Measurements from ENCODE around the gene MGAT5. TPM values are rescaled to one million over a fixed set of nuclear protein-coding genes. Genes with fewer than 3 reads are reported as not detected.

The MGAT5 gene
- total RNA-seq, 1 experiment from 2014 or later = 22.1 TPM

DNA sequence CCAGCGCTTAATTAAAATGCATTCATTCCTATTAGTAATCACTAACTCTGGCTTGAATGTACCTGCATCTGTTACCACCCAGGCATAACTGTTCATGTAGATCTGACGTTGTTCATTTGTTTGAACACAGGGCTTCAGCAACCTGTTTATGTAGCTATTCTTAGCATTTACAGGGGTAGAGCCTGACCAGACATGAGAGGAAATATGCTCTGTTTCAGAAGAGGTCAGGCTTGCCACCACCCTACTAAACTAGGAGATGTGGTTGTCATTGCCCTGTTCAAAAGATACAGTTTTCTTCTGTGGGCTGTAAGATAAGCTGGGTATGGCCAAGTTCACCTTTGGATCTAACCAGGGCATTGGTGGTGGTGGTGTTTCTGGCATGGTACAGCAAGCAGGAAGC lies 8.8 kb downstream of the MGAT5 start:
- no peak overlapping the region for H3K4me3 Mint-ChIP-seq (ENCODE audit: unreplicated experiment)
- Histone ChIP-seq H3K4me3 (ENCODE audit: low read depth, low read length) (no peak overlapping the region), H3K36me3 (ENCODE audit: control insufficient read depth, insufficient read depth, low read length) (no peaks in the 10 kb centered on the region), H3K27me3 (replicated peaks; ENCODE audit: control insufficient read depth, insufficient read depth, low read length) (no peaks in the 10 kb centered on the region), H3K9me3 (no peaks in the 10 kb centered on the region), H3K4me1 (no peaks in the 10 kb centered on the region)
- no peak overlapping the region for H3K27ac Mint-ChIP-seq (ENCODE audit: unreplicated experiment)
- no TSS peak for BruUV-seq (replicated peaks)
- H3K36me3 Mint-ChIP-seq (ENCODE audit: insufficient read depth, unreplicated experiment) = no peaks in the 10 kb centered on the region
- CTCF ChIA-PET = no interaction called here
- no peaks in the 10 kb centered on the region for H3K27me3 Mint-ChIP-seq (ENCODE audit: insufficient read depth, unreplicated experiment)
- H3K4me1 Mint-ChIP-seq (ENCODE audit: low read depth, unreplicated experiment) = no peaks in the 10 kb centered on the region
- DNase-seq = no peak
- TF ChIP-seq, protein P1, sequence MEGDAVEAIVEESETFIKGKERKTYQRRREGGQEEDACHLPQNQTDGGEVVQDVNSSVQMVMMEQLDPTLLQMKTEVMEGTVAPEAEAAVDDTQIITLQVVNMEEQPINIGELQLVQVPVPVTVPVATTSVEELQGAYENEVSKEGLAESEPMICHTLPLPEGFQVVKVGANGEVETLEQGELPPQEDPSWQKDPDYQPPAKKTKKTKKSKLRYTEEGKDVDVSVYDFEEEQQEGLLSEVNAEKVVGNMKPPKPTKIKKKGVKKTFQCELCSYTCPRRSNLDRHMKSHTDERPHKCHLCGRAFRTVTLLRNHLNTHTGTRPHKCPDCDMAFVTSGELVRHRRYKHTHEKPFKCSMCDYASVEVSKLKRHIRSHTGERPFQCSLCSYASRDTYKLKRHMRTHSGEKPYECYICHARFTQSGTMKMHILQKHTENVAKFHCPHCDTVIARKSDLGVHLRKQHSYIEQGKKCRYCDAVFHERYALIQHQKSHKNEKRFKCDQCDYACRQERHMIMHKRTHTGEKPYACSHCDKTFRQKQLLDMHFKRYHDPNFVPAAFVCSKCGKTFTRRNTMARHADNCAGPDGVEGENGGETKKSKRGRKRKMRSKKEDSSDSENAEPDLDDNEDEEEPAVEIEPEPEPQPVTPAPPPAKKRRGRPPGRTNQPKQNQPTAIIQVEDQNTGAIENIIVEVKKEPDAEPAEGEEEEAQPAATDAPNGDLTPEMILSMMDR (IDR thresholded peaks at IDR 0.05; ENCODE audit: insufficient read depth in 1 of 2, low read depth in 1 of 2, low read length in 1 of 2, severe bottlenecking in 1 of 2, unreplicated experiment in 1 of 2) = no peak
- POLR2A ChIA-PET = no interaction called here
- H3K9me3 Mint-ChIP-seq (ENCODE audit: unreplicated experiment) = no peaks in the 10 kb centered on the region
- intact Hi-C loops (cut with micrococcal nuclease; ENCODE audit: unreplicated experiment) = no loop called here

DNA sequence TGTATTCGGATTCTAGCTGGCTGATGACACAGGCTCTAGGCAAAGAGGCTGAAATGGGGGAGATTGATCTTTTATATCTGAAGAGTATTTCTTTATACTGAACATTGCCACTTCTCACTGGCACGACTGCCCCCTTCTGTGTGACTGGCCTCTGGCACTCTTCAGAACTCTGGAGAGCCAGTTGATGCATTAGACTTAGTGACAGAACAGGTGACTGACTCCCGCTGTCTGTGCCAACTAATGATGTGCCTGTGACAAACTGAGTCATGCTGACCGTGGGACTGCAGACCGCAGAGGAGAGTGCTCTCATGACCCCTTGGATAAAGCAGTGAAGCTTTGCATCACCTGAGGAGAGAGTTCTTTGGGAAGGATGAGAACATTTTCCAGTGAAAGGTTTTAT lies 14.4 kb downstream of the MGAT5 start:
- Mint-ChIP-seq H3K36me3 (ENCODE audit: insufficient read depth, unreplicated experiment) (peaks cover 7% of the 10 kb centered on the region), H3K4me1 (ENCODE audit: low read depth, unreplicated experiment) (no peaks in the 10 kb centered on the region), H3K4me3 (ENCODE audit: unreplicated experiment) (no peak overlapping the region), H3K27ac (ENCODE audit: unreplicated experiment) (no peak overlapping the region), H3K27me3 (ENCODE audit: insufficient read depth, unreplicated experiment) (no peaks in the 10 kb centered on the region), H3K9me3 (ENCODE audit: unreplicated experiment) (no peaks in the 10 kb centered on the region)
- no peaks in the 10 kb centered on the region for H3K9me3 ChIP-seq
- TF ChIP-seq, protein P1 (IDR thresholded peaks at IDR 0.05; ENCODE audit: insufficient read depth in 1 of 2, low read depth in 1 of 2, low read length in 1 of 2, severe bottlenecking in 1 of 2, unreplicated experiment in 1 of 2) = no peak
- H3K4me1 ChIP-seq = no peaks in the 10 kb centered on the region
- H3K27me3 ChIP-seq (replicated peaks; ENCODE audit: control insufficient read depth, insufficient read depth, low read length) = no peaks in the 10 kb centered on the region
- ChIA-PET CTCF (no interaction called here), POLR2A (no interaction called here)
- intact Hi-C loops (cut with micrococcal nuclease; ENCODE audit: unreplicated experiment) = no loop called here
- no peaks in the 10 kb centered on the region for H3K36me3 ChIP-seq (ENCODE audit: control insufficient read depth, insufficient read depth, low read length)
- no TSS peak for BruUV-seq (replicated peaks)
- no peak overlapping the region for H3K4me3 ChIP-seq (ENCODE audit: low read depth, low read length)
- DNase-seq = no peak

DNA sequence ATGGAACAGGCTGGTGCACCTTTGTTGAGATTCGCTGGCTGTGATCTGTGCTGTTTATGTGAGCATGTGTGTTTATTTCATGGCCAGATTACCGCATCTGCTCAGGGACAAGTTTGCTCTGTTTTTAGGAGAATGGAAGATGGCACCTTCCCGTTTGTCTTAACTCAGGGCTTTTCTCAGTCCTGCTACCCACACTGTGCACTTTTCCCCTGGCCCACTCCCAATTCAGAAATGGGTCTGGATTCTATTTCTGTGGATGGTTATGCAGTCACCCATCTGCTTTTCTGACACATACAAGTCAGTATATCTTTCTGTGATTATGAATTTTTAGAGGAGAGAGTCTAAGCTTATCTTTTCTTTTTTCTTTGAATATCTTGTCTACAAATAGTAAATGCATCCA lies 15.4 kb downstream of the MGAT5 start:
- no TSS peak for BruUV-seq (replicated peaks)
- H3K4me3 Mint-ChIP-seq (ENCODE audit: unreplicated experiment) = no peak overlapping the region
- intact Hi-C loops (cut with micrococcal nuclease; ENCODE audit: unreplicated experiment) = no loop called here

More for the DNA sequence above, 15.4 kb downstream of the MGAT5 start:
- Mint-ChIP-seq H3K27me3 (ENCODE audit: insufficient read depth, unreplicated experiment) (no peaks in the 10 kb centered on the region), H3K9me3 (ENCODE audit: unreplicated experiment) (no peaks in the 10 kb centered on the region), H3K4me1 (ENCODE audit: low read depth, unreplicated experiment) (no peaks in the 10 kb centered on the region), H3K36me3 (ENCODE audit: insufficient read depth, unreplicated experiment) (peaks cover 7% of the 10 kb centered on the region), H3K27ac (ENCODE audit: unreplicated experiment) (no peak overlapping the region)
- Histone ChIP-seq H3K27me3 (replicated peaks; ENCODE audit: control insufficient read depth, insufficient read depth, low read length) (no peaks in the 10 kb centered on the region), H3K36me3 (ENCODE audit: control insufficient read depth, insufficient read depth, low read length) (no peaks in the 10 kb centered on the region), H3K4me1 (no peaks in the 10 kb centered on the region), H3K9me3 (no peaks in the 10 kb centered on the region), H3K4me3 (ENCODE audit: low read depth, low read length) (no peak overlapping the region)
- POLR2A ChIA-PET = no interaction called here
- CTCF ChIA-PET = no interaction called here
- DNase-seq = no peak
- TF ChIP-seq, protein P1 (IDR thresholded peaks at IDR 0.05; ENCODE audit: insufficient read depth in 1 of 2, low read depth in 1 of 2, low read length in 1 of 2, severe bottlenecking in 1 of 2, unreplicated experiment in 1 of 2) = no peak

All from Caco-2 (cell line).